Hepatocyte (in vitro differentiated cells): ENCODE measurements around the gene TXNRD1. TPM values are rescaled to one million over a fixed set of nuclear protein-coding genes. Genes with fewer than 3 reads are reported as not detected.

Experiments used
- DNase-seq: peaks from one replicate; pipeline ENCODE4 v3.0.0-alpha.2; 2016; ENCODE audit warnings: low spot score
- H2AFZ ChIP-seq: fragments of 200-600 bp; sonication (generic); 2 replicates; pipeline ENCODE4 v1.6.0; 2016; ENCODE audit warnings: antibody characterized with exemption, mild to moderate bottlenecking
- H3K27ac ChIP-seq: fragments of 200-600 bp; sonication (generic); 2 replicates; pipeline ENCODE4 v1.5.1; 2016; ENCODE audit warnings: mild to moderate bottlenecking
- H3K27me3 ChIP-seq: fragments of 200-600 bp; sonication (generic); 2 replicates; pipeline ENCODE4 v1.6.1; 2016
- H3K36me3 ChIP-seq: fragments of 200-600 bp; sonication (generic); replicated peaks from 2 replicates; pipeline ENCODE4 v1.5.1; 2016; ENCODE audit warnings: low read depth; ENCODE audit not compliant: insufficient read depth
- H3K4me1 ChIP-seq: fragments of 200-600 bp; sonication (generic); 2 replicates; pipeline ENCODE4 v1.5.1; 2016; ENCODE audit warnings: mild to moderate bottlenecking, moderate library complexity; ENCODE audit not compliant: insufficient read depth
- H3K4me2 ChIP-seq: fragments of 200-600 bp; sonication (generic); 2 replicates; pipeline ENCODE4 v1.6.0; 2016
- H3K4me3 ChIP-seq: fragments of 200-600 bp; sonication (generic); 2 replicates; pipeline ENCODE4 v1.5.1; 2016; ENCODE audit warnings: mild to moderate bottlenecking
- H3K79me2 ChIP-seq: fragments of 200-600 bp; sonication (generic); 2 replicates; pipeline ENCODE4 v1.6.0; 2017; ENCODE audit warnings: mild to moderate bottlenecking
- H3K9me2 ChIP-seq: fragments of 200-600 bp; sonication (generic); replicated peaks from 2 replicates; pipeline ENCODE4 v1.6.0; 2017; ENCODE audit warnings: mild to moderate bottlenecking; ENCODE audit not compliant: insufficient read depth
- H3K9me3 ChIP-seq: fragments of 200-600 bp; sonication (generic); 2 replicates; pipeline ENCODE4 v1.5.1; 2016; ENCODE audit warnings: low read depth, mild to moderate bottlenecking
- H4K20me1 ChIP-seq: fragments of 200-600 bp; sonication (generic); 2 replicates; pipeline ENCODE4 v1.6.0; 2016; ENCODE audit warnings: mild to moderate bottlenecking; ENCODE audit not compliant: insufficient read depth, poor library complexity, severe bottlenecking
- CTCF ChIP-seq: fragments of 200-600 bp; sonication (generic); IDR thresholded peaks from 2 replicates; pipeline ENCODE4 v1.5.1; 2016; ENCODE audit warnings: antibody characterized with exemption, mild to moderate bottlenecking; ENCODE audit not compliant: poor library complexity
- EZH2 ChIP-seq: fragments of 200-600 bp; sonication (generic); IDR thresholded peaks from 2 replicates; pipeline ENCODE4 v1.6.1; 2016; ENCODE audit warnings: antibody characterized with exemption, mild to moderate bottlenecking, borderline replicate concordance
- EZH2phosphoT487 ChIP-seq: fragments of 200-600 bp; sonication (generic); IDR thresholded peaks from one replicate; pipeline ENCODE4 v1.6.1; 2018; ENCODE audit warnings: antibody characterized with exemption, mild to moderate bottlenecking, low read depth, moderate library complexity; ENCODE audit not compliant: unreplicated experiment, severe bottlenecking
- WGBS: methylation state at CpG from one replicate; pipeline ENCODE4 v1.1.6; 2016; ENCODE audit warnings: low lambda C conversion rate; ENCODE audit errors: missing lambda C conversion rate; 5-methylcytosine and 5-hydroxymethylcytosine counted together
- polyA plus RNA-seq: library from polyadenylated mRNA; unstranded; fragments of >200 nt; fragmentation: Nextera tagmentation; extraction: Ambion mirVana; gene quantifications from 2 replicates; pipeline ENCODE4 v1.2.1, GENCODE V29; 2016
- total RNA-seq: library from RNA; depleted of rRNA; stranded (reverse); fragments of >200 nt; gene quantifications from 2 replicates; pipeline ENCODE4 v1.2.3, GENCODE V29; 2014

Gene TXNRD1
- total and polyA plus RNA-seq, 2 experiments from 2014 or later = 49.8 to 113 TPM

- H4K20me1 ChIP-seq = no peaks in the 10 kb centered on the region
- H3K9me2 ChIP-seq = no peaks in the 10 kb centered on the region
- H3K4me3 ChIP-seq = no peak overlapping the region
- H2AFZ ChIP-seq = no peak overlapping the region
- DNase-seq = no peak
- no peaks in the 10 kb centered on the region for H3K9me3 ChIP-seq
- no peak overlapping the region for H3K27ac ChIP-seq
- H3K4me1 ChIP-seq = no peaks in the 10 kb centered on the region
- WGBS = 92% methylated on average over 6 of the region's 6 CpGs
- no peaks in the 10 kb centered on the region for H3K79me2 ChIP-seq
- no peak for TF ChIP-seq EZH2phosphoT487
- H3K27me3 ChIP-seq = no peaks in the 10 kb centered on the region
- H3K4me2 ChIP-seq = no peak overlapping the region
- no peaks in the 10 kb centered on the region for H3K36me3 ChIP-seq
Observed at GRCh38 chr12:104354167-104354867, 138.7 kb downstream of the TXNRD1 start.

- H3K9me3 ChIP-seq = no peaks in the 10 kb centered on the region
- no peak overlapping the region for H2AFZ ChIP-seq
- no peak for DNase-seq
- H3K79me2 ChIP-seq = no peaks in the 10 kb centered on the region
- H3K4me2 ChIP-seq = no peak overlapping the region
- TF ChIP-seq EZH2phosphoT487 = no peak
- TF ChIP-seq EZH2 = no peak
- TF ChIP-seq CTCF = no peak
- no peak overlapping the region for H3K27ac ChIP-seq
- no peaks in the 10 kb centered on the region for H3K9me2 ChIP-seq
- no peaks in the 10 kb centered on the region for H3K27me3 ChIP-seq
- no peaks in the 10 kb centered on the region for H4K20me1 ChIP-seq
- WGBS = 85% methylated on average over 7 of the region's 7 CpGs
- no peak overlapping the region for H3K4me3 ChIP-seq
- no peaks in the 10 kb centered on the region for H3K36me3 ChIP-seq
- no peaks in the 10 kb centered on the region for H3K4me1 ChIP-seq
Observed at GRCh38 chr12:104354868-104355570, 139.4 kb downstream of the TXNRD1 start.

GRCh38 chr12:104355630-104356029 lies 140.1 kb downstream of the TXNRD1 start:
- no peak overlapping the region for H3K4me3 ChIP-seq
- no peak overlapping the region for H3K4me2 ChIP-seq
- no peak for TF ChIP-seq EZH2
- TF ChIP-seq EZH2phosphoT487 = no peak
- TF ChIP-seq CTCF = no peak
- no peaks in the 10 kb centered on the region for H3K79me2 ChIP-seq
- WGBS = 72% methylated on average over 3 of the region's 3 CpGs
- no peaks in the 10 kb centered on the region for H3K36me3 ChIP-seq
- no peaks in the 10 kb centered on the region for H3K4me1 ChIP-seq
- H4K20me1 ChIP-seq = no peaks in the 10 kb centered on the region
- no peak for DNase-seq
- no peak overlapping the region for H3K27ac ChIP-seq
- H3K9me2 ChIP-seq = no peaks in the 10 kb centered on the region
- H3K9me3 ChIP-seq = no peaks in the 10 kb centered on the region
- H2AFZ ChIP-seq = no peak overlapping the region
- H3K27me3 ChIP-seq = no peaks in the 10 kb centered on the region
